PC-3 (cell line): ENCODE data around the gene FAHD2A.

Source experiments
- EZH2 ChIP-seq: fragments of 300-600 bp; sonication (generic); IDR thresholded peaks from one replicate; pipeline ENCODE4 v1.6.1; 2017; ENCODE audit warnings: antibody characterized with exemption, mild to moderate bottlenecking, low read length; ENCODE audit not compliant: unreplicated experiment
- EZH2phosphoT487 ChIP-seq: fragments of 300-600 bp; sonication (generic); IDR thresholded peaks from 2 replicates; pipeline ENCODE4 v1.6.1; 2018; ENCODE audit warnings: mild to moderate bottlenecking, antibody characterized with exemption, low read length, borderline replicate concordance
- TF ChIP-seq, protein P1 (sequence below): fragments of 300-600 bp; sonication (generic); conservative IDR thresholded peaks from 2 replicates; pipeline ENCODE4 v1.5.1; 2017; ENCODE audit warnings: antibody characterized with exemption, low read depth, mild to moderate bottlenecking, low read length

DNA sequence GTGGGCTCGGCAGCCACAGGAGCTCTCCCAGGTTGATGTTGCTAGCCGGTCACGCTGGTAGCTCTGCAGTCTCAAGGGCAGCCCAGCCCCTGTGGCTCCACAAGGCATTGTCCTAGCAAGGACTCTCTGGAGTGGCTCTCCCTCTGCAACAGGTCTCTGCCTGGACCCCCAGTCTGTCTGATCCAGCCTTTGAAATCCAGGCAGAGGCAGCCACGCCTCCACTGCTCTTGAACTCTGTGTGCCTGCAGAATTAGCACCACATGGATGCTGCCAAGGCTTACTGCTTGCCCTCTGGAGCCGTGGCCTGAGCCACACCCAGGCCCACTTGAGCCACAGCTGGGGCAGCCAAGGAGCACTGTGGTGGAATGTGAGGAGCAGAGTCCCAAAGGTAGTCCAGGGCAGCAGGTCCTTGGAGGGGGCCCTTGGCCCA is 43.0 kb upstream of the FAHD2A start:
- TF ChIP-seq EZH2 = no peak
- TF ChIP-seq, protein P1, sequence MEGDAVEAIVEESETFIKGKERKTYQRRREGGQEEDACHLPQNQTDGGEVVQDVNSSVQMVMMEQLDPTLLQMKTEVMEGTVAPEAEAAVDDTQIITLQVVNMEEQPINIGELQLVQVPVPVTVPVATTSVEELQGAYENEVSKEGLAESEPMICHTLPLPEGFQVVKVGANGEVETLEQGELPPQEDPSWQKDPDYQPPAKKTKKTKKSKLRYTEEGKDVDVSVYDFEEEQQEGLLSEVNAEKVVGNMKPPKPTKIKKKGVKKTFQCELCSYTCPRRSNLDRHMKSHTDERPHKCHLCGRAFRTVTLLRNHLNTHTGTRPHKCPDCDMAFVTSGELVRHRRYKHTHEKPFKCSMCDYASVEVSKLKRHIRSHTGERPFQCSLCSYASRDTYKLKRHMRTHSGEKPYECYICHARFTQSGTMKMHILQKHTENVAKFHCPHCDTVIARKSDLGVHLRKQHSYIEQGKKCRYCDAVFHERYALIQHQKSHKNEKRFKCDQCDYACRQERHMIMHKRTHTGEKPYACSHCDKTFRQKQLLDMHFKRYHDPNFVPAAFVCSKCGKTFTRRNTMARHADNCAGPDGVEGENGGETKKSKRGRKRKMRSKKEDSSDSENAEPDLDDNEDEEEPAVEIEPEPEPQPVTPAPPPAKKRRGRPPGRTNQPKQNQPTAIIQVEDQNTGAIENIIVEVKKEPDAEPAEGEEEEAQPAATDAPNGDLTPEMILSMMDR = no peak
- TF ChIP-seq EZH2phosphoT487 = no peak
